Measurements from ENCODE around the gene KLC1.

GRCh38 chr14:103725001-103725682 lies 96.1 kb downstream of the KLC1 start:
- TF ChIP-seq TAF1 (IDR thresholded peaks at IDR 0.05; ENCODE audit: borderline replicate concordance, insufficient read depth, low read length): no peak
- TF ChIP-seq REST (IDR thresholded peaks at IDR 0.05; ENCODE audit: insufficient read depth in 1 of 2, low read depth in 2 of 2, low read length in 2 of 2): no peak
- no peak for TF ChIP-seq POLR2AphosphoS5 (IDR thresholded peaks at IDR 0.05; ENCODE audit: low read depth, low read length)
- TF ChIP-seq SIN3A (IDR thresholded peaks at IDR 0.05; ENCODE audit: borderline replicate concordance, insufficient read depth, low read length): no peak
